ENCODE results near the gene PLAC9.
A peak's percentile ranks its signal among the peaks of the same experiment; 100 is the strongest.

Gene PLAC9

DNA sequence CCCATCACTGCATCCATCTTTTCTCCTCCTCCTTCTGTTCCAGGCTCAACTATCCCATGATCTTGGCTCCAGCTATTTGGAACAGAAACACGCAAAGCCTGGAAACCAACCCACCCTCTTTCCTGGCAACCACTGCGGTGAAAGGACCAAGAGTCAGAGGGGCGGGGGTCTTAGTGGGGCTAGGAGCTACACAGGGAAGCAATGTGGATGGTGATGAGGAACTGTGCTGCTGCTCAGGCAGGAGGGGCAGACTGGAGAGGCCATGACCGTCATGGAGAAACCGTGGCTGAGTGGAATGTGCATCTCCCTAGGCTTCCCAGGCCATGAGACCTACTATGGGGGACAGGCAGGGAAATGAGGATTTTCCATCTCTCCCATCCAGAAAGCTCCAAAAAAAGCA lies 25.6 kb downstream of the PLAC9 start:
- POLR2A ChIA-PET: interaction anchor here (1.2 kb wide), 2 partner anchors 9 to 46 kb away, joined by 3 to 7 read pairs; no protein-coding TSS in a partner anchor
- no peak overlapping the region for H3K27ac ChIP-seq (ENCODE audit: extremely low read depth, low read depth, low read length)
- peaks cover 4 to 93% of the 10 kb centered on the region in 2 experiments for H3K36me3 ChIP-seq (ENCODE audit: control insufficient read depth in 2 of 2, insufficient read depth in 1 of 2, low read length in 2 of 2)
- peaks cover 8% of the 10 kb centered on the region for H3K4me1 ChIP-seq (ENCODE audit: control insufficient read depth, insufficient read depth, low read length)
- CTCF ChIA-PET: interaction anchor here (1.1 to 1.5 kb wide), 3 partner anchors 11 to 15 kb away, joined by 3 to 8 read pairs (median 5); no protein-coding TSS in a partner anchor
- H3K9me3 ChIP-seq (ENCODE audit: control insufficient read depth, insufficient read depth, low read depth, low read length): no peaks in the 10 kb centered on the region
- TF ChIP-seq ZNF529 (tag by site-specific recombination; IDR thresholded peaks at IDR 0.05; ENCODE audit: insufficient replicate concordance) (no peak), PATZ1 (tag by site-specific recombination; IDR thresholded peaks at IDR 0.05) (no peak), ZNF580 (tag by site-specific recombination; IDR thresholded peaks at IDR 0.05) (no peak), ZNF501 (tag by site-specific recombination; IDR thresholded peaks at IDR 0.05) (no peak), SCRT1 (tag by site-specific recombination; IDR thresholded peaks at IDR 0.05; ENCODE audit: borderline replicate concordance) (no peak), ZNF341 (tag by site-specific recombination; IDR thresholded peaks at IDR 0.05; ENCODE audit: low read depth) (no peak), ZNF394 (tag by site-specific recombination; IDR thresholded peaks at IDR 0.05; ENCODE audit: borderline replicate concordance) (no peak), ZNF274 (IDR thresholded peaks at IDR 0.05; ENCODE audit: low read length) (no peak), ZNF274 (tag by site-specific recombination; IDR thresholded peaks at IDR 0.05; ENCODE audit: borderline replicate concordance) (no peak), BCL11A (tag by site-specific recombination; IDR thresholded peaks at IDR 0.05; ENCODE audit: low read depth) (no peak), ZNF248 (tag by site-specific recombination; IDR thresholded peaks at IDR 0.05) (no peak), ZNF747 (tag by site-specific recombination; IDR thresholded peaks at IDR 0.05) (no peak)
- TF ChIP-seq, protein P1, sequence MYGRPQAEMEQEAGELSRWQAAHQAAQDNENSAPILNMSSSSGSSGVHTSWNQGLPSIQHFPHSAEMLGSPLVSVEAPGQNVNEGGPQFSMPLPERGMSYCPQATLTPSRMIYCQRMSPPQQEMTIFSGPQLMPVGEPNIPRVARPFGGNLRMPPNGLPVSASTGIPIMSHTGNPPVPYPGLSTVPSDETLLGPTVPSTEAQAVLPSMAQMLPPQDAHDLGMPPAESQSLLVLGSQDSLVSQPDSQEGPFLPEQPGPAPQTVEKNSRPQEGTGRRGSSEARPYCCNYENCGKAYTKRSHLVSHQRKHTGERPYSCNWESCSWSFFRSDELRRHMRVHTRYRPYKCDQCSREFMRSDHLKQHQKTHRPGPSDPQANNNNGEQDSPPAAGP (tag by site-specific recombination; IDR thresholded peaks at IDR 0.05): no peak
- TF ChIP-seq, protein P2, sequence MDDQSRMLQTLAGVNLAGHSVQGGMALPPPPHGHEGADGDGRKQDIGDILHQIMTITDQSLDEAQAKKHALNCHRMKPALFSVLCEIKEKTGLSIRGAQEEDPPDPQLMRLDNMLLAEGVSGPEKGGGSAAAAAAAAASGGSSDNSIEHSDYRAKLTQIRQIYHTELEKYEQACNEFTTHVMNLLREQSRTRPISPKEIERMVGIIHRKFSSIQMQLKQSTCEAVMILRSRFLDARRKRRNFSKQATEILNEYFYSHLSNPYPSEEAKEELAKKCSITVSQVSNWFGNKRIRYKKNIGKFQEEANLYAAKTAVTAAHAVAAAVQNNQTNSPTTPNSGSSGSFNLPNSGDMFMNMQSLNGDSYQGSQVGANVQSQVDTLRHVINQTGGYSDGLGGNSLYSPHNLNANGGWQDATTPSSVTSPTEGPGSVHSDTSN (CRISPR knock-in tag; IDR thresholded peaks at IDR 0.05): no peak
- H3K4me3 ChIP-seq (ENCODE audit: low read depth, low read length): no peak overlapping the region

- peaks cover 4 to 94% of the 10 kb centered on the region in 2 experiments for H3K36me3 ChIP-seq (ENCODE audit: control insufficient read depth in 2 of 2, insufficient read depth in 1 of 2, low read length in 2 of 2)
- H3K4me3 ChIP-seq (ENCODE audit: low read depth, low read length): no peak overlapping the region
- CTCF ChIA-PET: interaction anchor here (0.5 to 1.5 kb wide), 4 partner anchors 10 to 671 kb away, joined by 3 to 8 read pairs (median 4); no protein-coding TSS in a partner anchor
- H3K27ac ChIP-seq (ENCODE audit: extremely low read depth, low read depth, low read length): 0 out of 2 replicates have a peak overlapping the region, but pooled peaks have one; percentile 7
- POLR2A ChIA-PET: interaction anchor here (1.2 kb wide), 2 partner anchors 9 to 45 kb away, joined by 3 to 7 read pairs; no protein-coding TSS in a partner anchor
- H3K9me3 ChIP-seq (ENCODE audit: control insufficient read depth, insufficient read depth, low read depth, low read length): no peaks in the 10 kb centered on the region
- H3K4me1 ChIP-seq (ENCODE audit: control insufficient read depth, insufficient read depth, low read length): peaks cover 8% of the 10 kb centered on the region
- TF ChIP-seq KLF9 (tag by site-specific recombination; IDR thresholded peaks at IDR 0.05; ENCODE audit: low read depth) (peak; percentile 44; the same call in 1 of the 2 replicates), GLIS1 (tag by site-specific recombination; IDR thresholded peaks at IDR 0.05) (peak; percentile 100), SP2 (tag by site-specific recombination; IDR thresholded peaks at IDR 0.05) (peak; percentile 43), ZNF558 (tag by site-specific recombination; IDR thresholded peaks at IDR 0.05) (peak; percentile 58; the same call in 1 of the 2 replicates), ZSCAN23 (tag by site-specific recombination; IDR thresholded peaks at IDR 0.05) (0 out of 2 replicates have a peak, but pooled peaks have one; percentile 59), ZNF449 (tag by site-specific recombination; IDR thresholded peaks at IDR 0.05) (no peak), KLF10 (tag by site-specific recombination; IDR thresholded peaks at IDR 0.05) (peak; percentile 34; the same call in 1 of the 2 replicates), ZFHX2 (tag by site-specific recombination; conservative IDR thresholded peaks at IDR 0.05) (peak; percentile 93), ZIC2 (tag by site-specific recombination; IDR thresholded peaks at IDR 0.05) (peak; percentile 98), ZBTB48 (tag by site-specific recombination; IDR thresholded peaks at IDR 0.05) (peak; percentile 74; the same call in 1 of the 2 replicates), ZBTB44 (tag by site-specific recombination; IDR thresholded peaks at IDR 0.05) (peak; percentile 92), ZNF571 (tag by site-specific recombination; IDR thresholded peaks at IDR 0.05) (no peak), MEIS1 (CRISPR knock-in tag; IDR thresholded peaks at IDR 0.05; ENCODE audit: borderline replicate concordance) (no peak), ZNF629 (tag by site-specific recombination; IDR thresholded peaks at IDR 0.05) (peak; percentile 83)
Measured at GRCh38 chr10:80158598-80159127, 26.1 kb downstream of the PLAC9 start.

All from HEK293 (cell line).